HCT116 (cell line): Measurements from ENCODE around the gene ZSCAN5B. TPM values are rescaled to one million over a fixed set of nuclear protein-coding genes. Genes with fewer than 3 reads are reported as not detected.

Experiments used
- ATAC-seq: fragments of 200-7000 bp; cut with Tn5 transposase; 2 replicates; pipeline ENCODE4 v1.9.1; 2020; ENCODE audit warnings: mild to moderate bottlenecking, moderate library complexity
- BruUV-seq: library from RNA; stranded (reverse); fragments of 400-500 nt; replicated peaks from 2 replicates; lab custom pipeline; 2021; lab: Mats Ljungman, UMichigan
- CTCF ChIA-PET: fragments of 300-600 bp; sonication (Branson Sonifier 250); formaldehyde crosslinking; loops from one replicate; lab custom pipeline; 2021; ENCODE audit warnings: antibody characterized with exemption; lab: Charles Lee
- POLR2A ChIA-PET: fragments of 300-600, 350-600 bp; sonication (Branson Sonifier 250); formaldehyde crosslinking; loops from one replicate; lab custom pipeline; 2021; ENCODE audit warnings: antibody characterized with exemption; lab: Charles Lee
- RAD21 ChIA-PET, 2 experiments: fragments of 300-600 bp; sonication (Branson Sonifier 250); formaldehyde crosslinking; loops; one replicate each; lab custom pipeline; 2023; ENCODE audit warnings: low total read pairs in 2 of 2; ENCODE audit not compliant: uncharacterized antibody in 2 of 2, unreplicated experiment in 2 of 2, low non-redundant PET in 1 of 2; lab: Charles Lee
- DNase-seq: peaks from one replicate; pipeline ENCODE4 v3.0.0-alpha.2; 2010; ENCODE audit warnings: low read depth, low spot score
- H2AFZ ChIP-seq: fragments of 200-600 bp; shearing (Covaris generic), sonication (generic); 2 replicates; pipeline ENCODE4 v1.6.1; 2017; ENCODE audit warnings: low read depth, mixed run types, mixed read lengths, antibody characterized with exemption, low read length; ENCODE audit not compliant: poor library complexity, severe bottlenecking
- H3K27ac ChIP-seq: 2 replicates; pipeline ENCODE4 v1.5.1; 2012; ENCODE audit warnings: low read depth, low read length
- H3K27me3 ChIP-seq: fragments of 200-600 bp; sonication (generic); 2 replicates; pipeline ENCODE4 v1.6.1; 2016; ENCODE audit warnings: mixed run types, low read length, mixed read lengths; ENCODE audit not compliant: insufficient read depth
- H3K36me3 ChIP-seq, 2 experiments: fragments of 200-500 bp in 1 of 2; fragments of 200-600 bp in 1 of 2; sonication (Bioruptor generic) in 1 of 2; sonication (generic) in 1 of 2; 2 replicates each; pipeline versions ENCODE4 v1.5.1 to v1.6.1; 2014 to 2016; ENCODE audit warnings: low read length in 2 of 2, inconsistent platforms in 1 of 2, mixed read lengths in 1 of 2, mixed run types in 1 of 2; ENCODE audit not compliant: insufficient read depth in 2 of 2, control insufficient read depth in 1 of 2
- H3K4me1 ChIP-seq, 2 experiments: fragments of 200-600 bp in 1 of 2; sonication (generic) in 1 of 2; 2 replicates each; pipeline versions ENCODE4 v1.5.1 to v1.6.1; 2012 to 2017; ENCODE audit warnings: low read length in 2 of 2, inconsistent platforms in 1 of 2, mild to moderate bottlenecking in 1 of 2, mixed read lengths in 1 of 2, mixed run types in 1 of 2, moderate library complexity in 1 of 2; ENCODE audit not compliant: insufficient read depth in 2 of 2, control insufficient read depth in 1 of 2
- H3K4me2 ChIP-seq: fragments of 200-600 bp; sonication (generic); 2 replicates; pipeline ENCODE4 v1.6.1; 2017; ENCODE audit warnings: mixed run types, low read length, mixed read lengths
- H3K4me3 ChIP-seq, 2 experiments: fragments of 200-600 bp in 1 of 2; sonication (generic) in 1 of 2; replicated peaks in 1 of 2; 2 replicates each; pipeline ENCODE4 v1.5.1; 2011 to 2016; ENCODE audit warnings: low read length in 2 of 2, control low read depth in 1 of 2, low read depth in 1 of 2, mild to moderate bottlenecking in 1 of 2, mixed read lengths in 1 of 2, mixed run types in 1 of 2
- H3K79me2 ChIP-seq: fragments of 200-600 bp; sonication (generic); 2 replicates; pipeline ENCODE4 v1.6.1; 2017; ENCODE audit warnings: mild to moderate bottlenecking, mixed run types, low read length, moderate library complexity, mixed read lengths; ENCODE audit not compliant: insufficient read depth
- H3K9ac ChIP-seq: fragments of 200-600 bp; sonication (generic); 2 replicates; pipeline ENCODE4 v1.6.1; 2016; ENCODE audit warnings: low read length, mixed read lengths
- H3K9me2 ChIP-seq: fragments of 200-600 bp; sonication (generic), shearing (Covaris generic); 2 replicates; pipeline ENCODE4 v1.6.1; 2017; ENCODE audit warnings: mixed run types, mild to moderate bottlenecking, moderate library complexity; ENCODE audit not compliant: insufficient read depth
- H3K9me3 ChIP-seq, 2 experiments: fragments of 200-500 bp in 1 of 2; fragments of 200-600 bp in 1 of 2; sonication (Bioruptor generic) in 1 of 2; sonication (generic) in 1 of 2; 2 replicates each; pipeline ENCODE4 v1.6.1; 2014 to 2017; ENCODE audit warnings: low read length in 2 of 2, mixed read lengths in 2 of 2, inconsistent platforms in 1 of 2, low read depth in 1 of 2, mild to moderate bottlenecking in 1 of 2, mixed run types in 1 of 2, moderate library complexity in 1 of 2; ENCODE audit not compliant: control insufficient read depth in 1 of 2, insufficient read depth in 1 of 2
- H4K20me1 ChIP-seq: fragments of 200-600 bp; sonication (generic), shearing (Covaris generic); 2 replicates; pipeline ENCODE4 v1.6.1; 2017; ENCODE audit warnings: mixed run types, mild to moderate bottlenecking, moderate library complexity; ENCODE audit not compliant: insufficient read depth
- CEBPB ChIP-seq: IDR thresholded peaks from 2 replicates; pipeline ENCODE4 v1.6.1; 2012; ENCODE audit warnings: low read depth
- CTCF ChIP-seq, 3 experiments: fragments of 200-600 bp in 1 of 3; sonication (generic) in 1 of 3; IDR thresholded peaks in 2 of 3; conservative IDR thresholded peaks in 1 of 3; 2 replicates each; pipeline ENCODE4 v1.5.1; 2012 to 2017; ENCODE audit warnings: low read depth in 2 of 3, low read length in 2 of 3, antibody characterized with exemption in 1 of 3, borderline replicate concordance in 1 of 3, control low read depth in 1 of 3, mild to moderate bottlenecking in 1 of 3, mixed read lengths in 1 of 3, mixed run types in 1 of 3, moderate library complexity in 1 of 3; ENCODE audit not compliant: insufficient read depth in 1 of 3
- ELF1 ChIP-seq: IDR thresholded peaks from 2 replicates; pipeline ENCODE4 v1.6.1; 2012; ENCODE audit warnings: low read depth, borderline replicate concordance
- EZH2phosphoT487 ChIP-seq: fragments of 200-600 bp; IDR thresholded peaks from 2 replicates; pipeline ENCODE4 v1.6.1; 2018; ENCODE audit warnings: antibody characterized with exemption, borderline replicate concordance
- JUND ChIP-seq: IDR thresholded peaks from 2 replicates; pipeline ENCODE4 v1.6.1; 2012
- RAD21 ChIP-seq: IDR thresholded peaks from 2 replicates; pipeline ENCODE4 v1.6.1; 2012; ENCODE audit warnings: low read depth, mild to moderate bottlenecking
- YY1 ChIP-seq: IDR thresholded peaks from 2 replicates; pipeline ENCODE4 v1.6.1; 2011; ENCODE audit warnings: low read length, low read depth, moderate library complexity, mild to moderate bottlenecking; ENCODE audit not compliant: insufficient replicate concordance; ENCODE audit errors: extremely low read depth
- intact Hi-C: fragments of 100-400 bp; cut with micrococcal nuclease; formaldehyde crosslinking; loops from 2 replicates; pipeline ENCODE4 v1.10.0; 2022
- total RNA-seq: library from RNA; stranded (reverse); gene quantifications from one replicate; pipeline ENCODE4 v1.2.1, GENCODE V29; 2021; ENCODE audit not compliant: unreplicated experiment

The ZSCAN5B gene
- total RNA-seq, 1 experiment from 2014 or later, result not detected

DNA sequence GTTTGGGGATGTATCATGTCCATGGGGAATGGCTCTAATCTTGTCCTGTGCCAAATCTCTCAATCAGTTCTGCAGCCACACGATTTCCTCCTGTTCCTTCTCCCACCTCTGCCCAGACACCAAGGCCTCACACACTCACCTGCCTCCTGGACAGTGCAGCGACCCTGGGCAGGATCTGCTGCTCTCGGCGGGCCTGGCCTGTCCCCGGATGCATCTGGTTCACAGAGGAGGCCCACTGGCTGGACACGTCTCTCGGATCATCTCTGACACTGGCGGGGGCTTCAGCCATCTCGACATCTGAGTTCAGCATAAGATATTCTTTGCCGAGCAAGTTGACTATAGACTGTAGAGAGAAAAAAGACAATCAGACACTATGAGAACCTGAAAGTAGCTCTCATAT is 5.9 kb downstream of the ZSCAN5B start:
- Histone ChIP-seq H3K4me2 (no peak overlapping the region), H4K20me1 (no peaks in the 10 kb centered on the region), H3K27me3 (no peaks in the 10 kb centered on the region), H3K9me3 (no peaks in the 10 kb centered on the region), H3K27ac (no peak overlapping the region), H3K79me2 (no peaks in the 10 kb centered on the region)
- CTCF ChIA-PET, result no interaction called here
- TF ChIP-seq EZH2phosphoT487, result no peak
- no peak for TF ChIP-seq ELF1
- no peak for TF ChIP-seq CEBPB
- TF ChIP-seq RAD21, result no peak
- TF ChIP-seq YY1, result no peak
- TF ChIP-seq, all 23 proteins: peak for 0
- Histone ChIP-seq H2AFZ (no peak overlapping the region), H3K9ac (no peak overlapping the region), H3K4me3 (no peak overlapping the region), H3K36me3 (no peaks in the 10 kb centered on the region), H3K4me1 (no peaks in the 10 kb centered on the region), H3K9me2 (no peaks in the 10 kb centered on the region)
- DNase-seq, result no peak
- ChIA-PET RAD21 (no interaction called here), POLR2A (no interaction called here)
- intact Hi-C loops, result no loop called here
- ATAC-seq, result no peak
- BruUV-seq, result no TSS peak

DNA sequence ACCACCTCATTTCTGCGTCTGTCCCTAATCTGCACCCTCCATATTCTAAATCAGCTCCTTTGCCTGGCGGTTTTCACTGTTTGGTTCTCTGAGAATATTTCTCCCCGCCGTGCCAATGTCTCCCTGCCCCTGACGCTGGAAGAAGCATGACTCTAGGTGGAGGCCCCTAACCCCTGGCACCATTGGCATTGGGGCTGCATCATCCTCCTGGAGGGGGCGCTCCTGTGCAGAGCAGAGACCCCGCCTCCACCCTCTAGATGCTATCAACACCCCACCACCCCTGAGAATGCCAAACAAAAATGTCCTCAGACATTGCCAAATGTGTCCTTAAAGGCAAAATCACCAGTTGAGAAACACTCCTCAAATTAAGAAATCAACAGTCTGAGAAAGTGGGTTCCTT is 6.5 kb downstream of the ZSCAN5B start:
- Histone ChIP-seq H3K9ac (no peak overlapping the region), H3K9me3 (no peaks in the 10 kb centered on the region), H3K4me2 (no peak overlapping the region), H3K36me3 (no peaks in the 10 kb centered on the region), H2AFZ (no peak overlapping the region), H3K9me2 (no peaks in the 10 kb centered on the region), H3K79me2 (no peaks in the 10 kb centered on the region), H3K27me3 (no peaks in the 10 kb centered on the region), H3K27ac (no peak overlapping the region), H3K4me3 (no peak overlapping the region), H4K20me1 (no peaks in the 10 kb centered on the region), H3K4me1 (no peaks in the 10 kb centered on the region)
- RAD21 ChIA-PET, result no interaction called here
- POLR2A ChIA-PET, result no interaction called here
- ATAC-seq (no peak), DNase-seq (no peak)
- intact Hi-C loops, result no loop called here
- peak in 1 of 3 experiments; percentile 14; a peak in 1 of 6 replicates for TF ChIP-seq CTCF (IDR thresholded peaks at IDR 0.05 in 2 of 3, conservative IDR thresholded peaks at IDR 0.05 in 1 of 3; ENCODE audit: borderline replicate concordance in 1 of 3, insufficient read depth in 1 of 3, low read depth in 2 of 3, low read length in 2 of 3)
- TF ChIP-seq JUND, result no peak
- no TSS peak for BruUV-seq
- CTCF ChIA-PET, result no interaction called here
